Islet precursor cell (in vitro differentiated cells): ENCODE results near the gene SGMS1.
A peak's percentile ranks its signal among the peaks of the same experiment; 100 is the strongest.
"Not testable (repeated sequence)": the region's sequence is repeated elsewhere in the genome, so short reads cannot be mapped to it uniquely, and the experiment has no call there.

Experiments
- DNase-seq: peaks from one replicate; pipeline ENCODE4 v3.0.0-alpha.2; 2018

The SGMS1 gene

DNA sequence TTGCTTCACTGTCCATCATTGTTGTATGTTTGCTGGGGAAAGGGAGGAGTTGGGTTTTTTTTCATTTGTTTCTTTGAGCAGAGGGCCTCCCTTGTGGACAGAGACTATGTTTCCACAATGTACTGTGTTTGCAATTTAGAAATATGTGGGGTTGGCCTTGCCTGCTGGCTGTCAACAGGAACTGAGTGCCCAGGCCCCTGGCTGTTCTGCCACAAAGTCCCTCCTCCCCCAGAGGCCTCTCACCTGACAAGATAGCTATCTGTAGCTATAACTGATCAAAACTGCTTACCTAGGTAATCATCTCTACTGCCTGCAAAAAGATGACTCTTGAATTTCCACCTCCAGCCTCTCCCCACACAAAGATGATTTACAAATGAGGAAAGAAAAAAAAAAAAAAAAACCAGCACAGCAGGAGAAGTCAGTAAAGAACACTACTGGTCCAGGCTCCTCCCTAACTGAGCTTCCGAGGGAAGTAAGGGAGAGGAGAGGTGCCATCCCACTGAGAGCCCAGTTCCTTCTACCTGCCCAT, 121.8 kb downstream of the SGMS1 start:
- no peak for DNase-seq

- no peak for DNase-seq
Observed at GRCh38 chr10:50501478-50501877, 122.3 kb downstream of the SGMS1 start.

- no peak for DNase-seq
Observed at GRCh38 chr10:50498465-50498864, 125.3 kb downstream of the SGMS1 start.

- DNase-seq: no peak
Observed at GRCh38 chr10:50497758-50498157, 126.0 kb downstream of the SGMS1 start.

- DNase-seq: no peak
Observed at GRCh38 chr10:50496228-50496627, 127.5 kb downstream of the SGMS1 start.

DNA sequence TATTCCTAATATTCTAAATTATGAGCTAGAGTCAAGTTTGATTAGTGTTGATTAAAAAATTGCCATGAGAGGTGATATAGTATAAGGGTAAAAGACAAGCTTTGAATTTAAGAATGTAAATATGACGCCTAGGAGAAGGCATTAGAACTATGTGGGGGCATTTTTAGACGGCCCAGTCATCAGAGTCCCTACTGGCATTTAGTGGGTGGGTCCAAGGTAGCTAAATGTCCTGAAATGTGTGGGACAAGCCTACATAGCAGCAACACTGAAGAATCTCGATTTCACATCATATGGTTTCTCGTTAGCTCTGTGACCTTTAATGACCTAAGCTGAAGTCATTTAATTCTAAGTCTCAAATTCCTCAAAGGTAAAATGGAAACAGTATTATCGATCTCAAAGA, 133.5 kb downstream of the SGMS1 start:
- no peak for DNase-seq

GRCh38 chr10:50484550-50484949, 139.2 kb downstream of the SGMS1 start:
- not testable (repeated sequence) for DNase-seq

GRCh38 chr10:50480054-50481007, 143.4 kb downstream of the SGMS1 start:
- no peak for DNase-seq

DNA sequence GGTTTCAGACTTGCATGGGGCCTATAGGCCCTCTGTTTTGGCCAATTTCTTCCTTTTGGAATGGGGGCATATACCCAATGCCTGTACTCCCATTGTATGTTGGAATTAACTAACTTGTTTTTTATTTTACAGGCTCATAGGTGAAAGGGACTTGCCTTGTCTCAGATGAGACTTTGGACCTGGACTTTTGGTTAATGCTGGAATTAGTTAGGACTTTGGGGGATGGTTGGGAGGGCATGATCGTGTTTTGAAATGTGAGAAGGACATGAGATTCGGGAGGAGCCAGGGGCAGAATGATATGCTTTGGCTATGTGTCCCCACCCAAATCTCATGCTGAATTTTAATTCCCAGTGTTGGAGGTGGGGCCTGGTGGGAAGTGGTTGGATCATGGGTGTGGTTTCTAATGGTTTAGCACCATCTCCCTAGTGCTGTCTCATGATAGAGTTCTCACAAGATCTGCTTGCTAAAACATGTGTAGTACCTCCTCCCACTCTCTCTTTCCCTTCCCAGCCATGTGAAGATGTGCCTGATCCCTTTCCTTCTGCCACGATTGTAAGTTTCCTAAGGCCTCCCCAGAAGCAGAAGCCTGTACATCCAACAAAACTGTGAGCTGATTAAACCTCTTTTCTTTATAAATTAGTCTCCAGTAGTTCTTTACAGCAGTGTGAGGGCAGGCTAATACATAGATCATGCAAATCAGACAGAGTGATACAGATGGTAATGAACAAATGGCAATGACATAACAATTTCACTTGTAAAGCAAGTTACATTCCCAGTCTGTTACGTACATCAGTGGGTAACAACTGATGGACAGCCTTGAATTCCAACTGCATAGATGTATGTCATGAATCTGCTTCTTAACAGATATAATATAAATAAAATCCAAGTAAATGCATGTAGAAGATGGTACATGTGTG, 146.2 kb downstream of the SGMS1 start:
- no peak for DNase-seq

DNA sequence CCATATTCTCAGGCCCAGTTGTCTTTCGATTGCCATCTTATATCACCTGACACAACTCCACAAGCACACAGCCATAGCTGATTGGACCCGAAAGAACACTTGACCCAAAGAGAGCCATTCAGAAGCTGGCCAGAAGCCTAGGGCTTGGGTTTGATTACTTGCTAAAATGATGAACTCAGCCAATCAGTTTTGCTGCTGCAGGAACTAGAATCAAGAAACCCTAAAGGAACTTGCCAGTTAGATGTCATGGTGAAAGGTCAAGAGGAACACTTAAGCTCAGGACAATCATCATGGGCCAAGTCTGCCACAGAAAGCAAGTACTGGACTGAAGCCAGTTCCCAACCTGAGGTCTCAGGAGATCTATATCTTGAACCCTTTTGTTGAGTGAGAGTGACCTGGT, 150.0 kb downstream of the SGMS1 start:
- DNase-seq: no peak

- no peak for DNase-seq
Observed at GRCh38 chr10:50472914-50473313, 150.8 kb downstream of the SGMS1 start.

GRCh38 chr10:50471583-50471975, 152.2 kb downstream of the SGMS1 start:
- no peak for DNase-seq

- peak; percentile 54 for DNase-seq
Observed at GRCh38 chr10:50470798-50471582, 152.8 kb downstream of the SGMS1 start.

GRCh38 chr10:50470345-50470744, 153.4 kb downstream of the SGMS1 start:
- DNase-seq: peak; percentile 69

DNA sequence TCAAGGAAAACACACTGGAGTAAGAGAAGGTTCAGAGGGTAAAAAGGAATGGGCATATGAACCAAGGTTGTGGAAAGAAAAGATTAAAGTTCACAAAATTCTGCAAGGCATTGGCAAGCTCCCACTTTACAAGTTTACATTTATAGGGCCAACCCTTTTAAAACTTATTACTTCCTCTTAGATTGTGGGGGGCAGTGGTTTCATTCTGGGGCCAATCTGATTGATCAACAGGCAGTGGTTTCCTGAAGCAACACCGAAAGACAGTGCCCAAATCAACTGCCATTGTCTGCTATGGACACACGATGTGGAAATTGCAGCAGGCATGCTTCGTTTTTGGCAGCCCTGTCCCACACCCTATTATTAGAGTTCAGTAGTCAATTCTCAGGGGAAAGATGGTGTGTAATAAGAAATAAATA, 154.0 kb downstream of the SGMS1 start:
- DNase-seq: no peak

- DNase-seq: no peak
Observed at GRCh38 chr10:50469288-50469687, 154.5 kb downstream of the SGMS1 start.

GRCh38 chr10:50467209-50467608, 156.5 kb downstream of the SGMS1 start:
- no peak for DNase-seq

DNA sequence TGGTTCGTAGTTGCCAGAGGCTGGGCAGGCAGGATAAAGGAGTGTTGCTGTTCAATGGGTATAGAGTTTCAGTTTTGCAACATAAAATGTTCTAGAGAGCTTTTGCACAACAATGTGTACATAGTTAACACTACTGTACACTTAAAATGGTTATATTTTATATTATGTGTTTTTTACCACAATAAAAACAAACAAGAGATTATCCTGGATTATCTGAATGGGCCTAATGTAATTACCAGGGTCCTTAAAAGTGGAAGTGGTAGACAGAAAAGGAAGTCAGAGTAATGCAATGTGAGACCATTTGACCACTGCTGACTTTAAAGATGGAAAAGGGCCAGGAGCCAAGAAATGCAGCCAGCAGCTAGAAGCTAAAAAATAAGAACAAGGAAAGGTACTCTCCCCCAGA, 159.7 kb downstream of the SGMS1 start:
- DNase-seq: no peak

DNA sequence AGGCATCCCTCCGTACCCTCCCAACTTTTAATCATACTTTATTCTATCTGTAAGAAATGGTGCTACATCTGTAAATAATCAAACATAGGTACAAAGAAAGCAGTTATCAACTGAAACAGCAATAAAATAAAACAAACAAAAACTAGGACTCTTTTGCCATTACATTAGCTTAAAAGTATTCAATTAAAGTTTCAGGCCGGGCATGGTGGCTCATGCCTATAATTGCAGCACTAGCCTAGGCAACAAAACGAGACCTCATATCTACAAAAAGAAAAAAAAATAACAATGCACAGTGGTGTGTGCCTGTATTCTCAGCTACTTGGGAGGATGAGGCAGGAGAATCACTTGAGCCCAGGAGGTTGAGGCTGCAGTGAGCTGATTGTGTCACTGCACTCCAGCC, 161.9 kb downstream of the SGMS1 start:
- no peak for DNase-seq

DNA sequence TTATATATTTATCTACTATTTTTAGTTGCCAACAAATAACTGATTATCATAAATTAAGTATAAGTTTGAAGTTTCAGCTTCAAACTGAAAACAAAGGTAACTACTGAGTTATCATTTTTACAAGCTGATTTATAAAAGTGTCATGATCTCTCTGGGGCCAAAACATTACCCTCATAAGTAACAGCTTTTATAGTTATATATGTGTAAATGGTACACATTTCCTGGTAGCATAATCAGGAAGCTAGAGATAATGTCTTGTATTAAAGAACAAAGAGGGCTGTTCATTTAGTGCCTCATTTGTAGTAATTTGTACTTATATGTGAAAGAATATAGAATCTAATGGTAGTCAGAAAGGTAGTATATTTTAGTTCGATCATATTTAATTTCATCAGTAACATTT, 162.6 kb downstream of the SGMS1 start:
- DNase-seq: no peak

GRCh38 chr10:50456719-50457118, 167.0 kb downstream of the SGMS1 start:
- DNase-seq: no peak

DNA sequence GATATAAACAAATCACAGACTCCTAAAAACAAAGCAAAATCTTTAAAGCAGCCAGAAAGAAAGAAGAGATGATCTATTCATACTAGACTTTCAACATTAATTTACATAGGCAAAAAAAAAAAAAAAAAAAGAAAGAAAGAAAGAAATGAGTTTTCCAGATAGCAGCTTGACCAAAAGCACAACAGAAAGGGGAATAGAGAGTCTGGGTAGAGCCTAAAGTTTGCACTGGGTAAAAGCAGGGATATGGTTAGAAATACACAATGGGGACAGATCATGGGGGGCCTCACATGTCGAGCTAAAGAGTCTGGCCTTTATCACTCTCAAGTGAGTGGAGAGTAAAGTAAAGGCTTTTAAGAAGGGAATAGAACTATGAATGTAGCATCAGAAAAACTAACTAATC, 169.8 kb downstream of the SGMS1 start:
- no peak for DNase-seq

- no peak for DNase-seq
Observed at GRCh38 chr10:50452603-50453002, 171.2 kb downstream of the SGMS1 start.
